Lower leg skin (tissue), 3 donors: Measurements from ENCODE around the gene GSTA4.

Source experiments
- CTCF ChIP-seq, 3 donors: fragments of 450-650 bp; IDR thresholded peaks; one replicate each; pipeline ENCODE4 v1.5.1; 2016; ENCODE audit warnings: antibody characterized with exemption in 3 of 3, mild to moderate bottlenecking in 3 of 3, moderate library complexity in 2 of 3
- POLR2A ChIP-seq, 2 donors: fragments of 450-650 bp; IDR thresholded peaks; one replicate each; pipeline ENCODE4 v1.6.1; 2016 to 2017; ENCODE audit warnings: antibody characterized with exemption in 2 of 2, mild to moderate bottlenecking in 1 of 2, moderate library complexity in 1 of 2

GRCh38 chr6:53009511-53009910, 14.4 kb upstream of the GSTA4 start:
- TF ChIP-seq POLR2A (IDR thresholded peaks at IDR 0.05) (no peak), CTCF (IDR thresholded peaks at IDR 0.05) (no peak)
